ENCODE data around the gene PAXX.

DNA sequence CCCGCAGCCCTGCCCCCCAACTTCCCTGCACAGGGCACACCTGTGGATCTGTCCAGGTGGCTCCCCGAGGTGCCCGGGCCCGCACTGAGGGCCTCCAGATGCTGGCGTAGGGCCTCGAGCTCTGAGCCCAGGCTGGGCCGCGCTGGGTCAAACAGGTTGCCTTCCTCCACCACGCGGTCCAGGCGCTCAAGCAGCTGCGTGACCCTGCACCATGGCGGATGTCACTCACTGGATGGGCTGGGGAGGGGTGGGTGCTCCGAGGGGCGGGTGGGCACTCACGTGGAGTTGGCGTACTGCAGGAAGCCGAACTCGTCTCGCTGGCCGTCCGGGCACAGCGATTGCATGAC is 30.4 kb downstream of the PAXX start:
- TF ChIP-seq, protein P1, sequence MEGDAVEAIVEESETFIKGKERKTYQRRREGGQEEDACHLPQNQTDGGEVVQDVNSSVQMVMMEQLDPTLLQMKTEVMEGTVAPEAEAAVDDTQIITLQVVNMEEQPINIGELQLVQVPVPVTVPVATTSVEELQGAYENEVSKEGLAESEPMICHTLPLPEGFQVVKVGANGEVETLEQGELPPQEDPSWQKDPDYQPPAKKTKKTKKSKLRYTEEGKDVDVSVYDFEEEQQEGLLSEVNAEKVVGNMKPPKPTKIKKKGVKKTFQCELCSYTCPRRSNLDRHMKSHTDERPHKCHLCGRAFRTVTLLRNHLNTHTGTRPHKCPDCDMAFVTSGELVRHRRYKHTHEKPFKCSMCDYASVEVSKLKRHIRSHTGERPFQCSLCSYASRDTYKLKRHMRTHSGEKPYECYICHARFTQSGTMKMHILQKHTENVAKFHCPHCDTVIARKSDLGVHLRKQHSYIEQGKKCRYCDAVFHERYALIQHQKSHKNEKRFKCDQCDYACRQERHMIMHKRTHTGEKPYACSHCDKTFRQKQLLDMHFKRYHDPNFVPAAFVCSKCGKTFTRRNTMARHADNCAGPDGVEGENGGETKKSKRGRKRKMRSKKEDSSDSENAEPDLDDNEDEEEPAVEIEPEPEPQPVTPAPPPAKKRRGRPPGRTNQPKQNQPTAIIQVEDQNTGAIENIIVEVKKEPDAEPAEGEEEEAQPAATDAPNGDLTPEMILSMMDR (IDR thresholded peaks at IDR 0.05) = no peak
- TF ChIP-seq POLR2A (IDR thresholded peaks at IDR 0.05) = no peak

All from uterus (tissue), 2 donors.